H1 (cell line): ENCODE data around the gene RPLP2. TPM values are rescaled to one million over a fixed set of nuclear protein-coding genes. Genes with fewer than 3 reads are reported as not detected.

Source experiments
- ASH2L ChIP-seq: fragments of 200-600, 300-600 bp; sonication (generic); IDR thresholded peaks from one replicate; pipeline ENCODE4 v1.7.1; 2017; ENCODE audit warnings: low read length
- CBX5 ChIP-seq: fragments of 300-800, 300-1000 bp; sonication (generic); IDR thresholded peaks from 2 replicates; pipeline ENCODE4 v1.7.1; 2016; ENCODE audit warnings: antibody characterized with exemption, low read length, low read depth
- polyA plus RNA-seq, 7 experiments: library from polyadenylated mRNA; depleted of rRNA in 3 of 7; stranded (reverse) in 5 of 7; unstranded in 2 of 7; fragments of >200 nt in 5 of 7; fragments of 200-250 nt in 2 of 7; gene quantifications; 1 replicate in 5 of 7; 2 replicates in 1 of 7; 4 replicates in 1 of 7; pipeline versions ENCODE4 v1.2.1 to v1.2.3, GENCODE V29; 2011 to 2013; ENCODE audit warnings: missing spikeins in 2 of 7, mixed read lengths in 2 of 7
- total RNA-seq: library from RNA; stranded (reverse); fragmentation: NEBNext Ultra II Directional; extraction: Animal tissue kit (Norgen Biotek cat#: 25700); gene quantifications from 2 replicates; pipeline ENCODE4 v1.2.1, GENCODE V29; 2021
- TF ChIP-seq, protein P1 (sequence below): fragments of 300-600 bp; sonication (generic); IDR thresholded peaks from 2 replicates; pipeline ENCODE4 v1.7.1; 2012; ENCODE audit warnings: low read length, moderate library complexity, mild to moderate bottlenecking, inconsistent platforms; ENCODE audit not compliant: insufficient replicate concordance

The RPLP2 gene
- total and polyA plus RNA-seq, 2 of the 8 experiments (the other 6 are each of a cell fraction or from before 2014, with no cell fraction given): 1,789 to 2,106 TPM

GRCh38 chr11:798093-798713 is 11.6 kb upstream of the RPLP2 start, which contains the start of gene SLC25A22 (continued):
- TF ChIP-seq, protein P1, sequence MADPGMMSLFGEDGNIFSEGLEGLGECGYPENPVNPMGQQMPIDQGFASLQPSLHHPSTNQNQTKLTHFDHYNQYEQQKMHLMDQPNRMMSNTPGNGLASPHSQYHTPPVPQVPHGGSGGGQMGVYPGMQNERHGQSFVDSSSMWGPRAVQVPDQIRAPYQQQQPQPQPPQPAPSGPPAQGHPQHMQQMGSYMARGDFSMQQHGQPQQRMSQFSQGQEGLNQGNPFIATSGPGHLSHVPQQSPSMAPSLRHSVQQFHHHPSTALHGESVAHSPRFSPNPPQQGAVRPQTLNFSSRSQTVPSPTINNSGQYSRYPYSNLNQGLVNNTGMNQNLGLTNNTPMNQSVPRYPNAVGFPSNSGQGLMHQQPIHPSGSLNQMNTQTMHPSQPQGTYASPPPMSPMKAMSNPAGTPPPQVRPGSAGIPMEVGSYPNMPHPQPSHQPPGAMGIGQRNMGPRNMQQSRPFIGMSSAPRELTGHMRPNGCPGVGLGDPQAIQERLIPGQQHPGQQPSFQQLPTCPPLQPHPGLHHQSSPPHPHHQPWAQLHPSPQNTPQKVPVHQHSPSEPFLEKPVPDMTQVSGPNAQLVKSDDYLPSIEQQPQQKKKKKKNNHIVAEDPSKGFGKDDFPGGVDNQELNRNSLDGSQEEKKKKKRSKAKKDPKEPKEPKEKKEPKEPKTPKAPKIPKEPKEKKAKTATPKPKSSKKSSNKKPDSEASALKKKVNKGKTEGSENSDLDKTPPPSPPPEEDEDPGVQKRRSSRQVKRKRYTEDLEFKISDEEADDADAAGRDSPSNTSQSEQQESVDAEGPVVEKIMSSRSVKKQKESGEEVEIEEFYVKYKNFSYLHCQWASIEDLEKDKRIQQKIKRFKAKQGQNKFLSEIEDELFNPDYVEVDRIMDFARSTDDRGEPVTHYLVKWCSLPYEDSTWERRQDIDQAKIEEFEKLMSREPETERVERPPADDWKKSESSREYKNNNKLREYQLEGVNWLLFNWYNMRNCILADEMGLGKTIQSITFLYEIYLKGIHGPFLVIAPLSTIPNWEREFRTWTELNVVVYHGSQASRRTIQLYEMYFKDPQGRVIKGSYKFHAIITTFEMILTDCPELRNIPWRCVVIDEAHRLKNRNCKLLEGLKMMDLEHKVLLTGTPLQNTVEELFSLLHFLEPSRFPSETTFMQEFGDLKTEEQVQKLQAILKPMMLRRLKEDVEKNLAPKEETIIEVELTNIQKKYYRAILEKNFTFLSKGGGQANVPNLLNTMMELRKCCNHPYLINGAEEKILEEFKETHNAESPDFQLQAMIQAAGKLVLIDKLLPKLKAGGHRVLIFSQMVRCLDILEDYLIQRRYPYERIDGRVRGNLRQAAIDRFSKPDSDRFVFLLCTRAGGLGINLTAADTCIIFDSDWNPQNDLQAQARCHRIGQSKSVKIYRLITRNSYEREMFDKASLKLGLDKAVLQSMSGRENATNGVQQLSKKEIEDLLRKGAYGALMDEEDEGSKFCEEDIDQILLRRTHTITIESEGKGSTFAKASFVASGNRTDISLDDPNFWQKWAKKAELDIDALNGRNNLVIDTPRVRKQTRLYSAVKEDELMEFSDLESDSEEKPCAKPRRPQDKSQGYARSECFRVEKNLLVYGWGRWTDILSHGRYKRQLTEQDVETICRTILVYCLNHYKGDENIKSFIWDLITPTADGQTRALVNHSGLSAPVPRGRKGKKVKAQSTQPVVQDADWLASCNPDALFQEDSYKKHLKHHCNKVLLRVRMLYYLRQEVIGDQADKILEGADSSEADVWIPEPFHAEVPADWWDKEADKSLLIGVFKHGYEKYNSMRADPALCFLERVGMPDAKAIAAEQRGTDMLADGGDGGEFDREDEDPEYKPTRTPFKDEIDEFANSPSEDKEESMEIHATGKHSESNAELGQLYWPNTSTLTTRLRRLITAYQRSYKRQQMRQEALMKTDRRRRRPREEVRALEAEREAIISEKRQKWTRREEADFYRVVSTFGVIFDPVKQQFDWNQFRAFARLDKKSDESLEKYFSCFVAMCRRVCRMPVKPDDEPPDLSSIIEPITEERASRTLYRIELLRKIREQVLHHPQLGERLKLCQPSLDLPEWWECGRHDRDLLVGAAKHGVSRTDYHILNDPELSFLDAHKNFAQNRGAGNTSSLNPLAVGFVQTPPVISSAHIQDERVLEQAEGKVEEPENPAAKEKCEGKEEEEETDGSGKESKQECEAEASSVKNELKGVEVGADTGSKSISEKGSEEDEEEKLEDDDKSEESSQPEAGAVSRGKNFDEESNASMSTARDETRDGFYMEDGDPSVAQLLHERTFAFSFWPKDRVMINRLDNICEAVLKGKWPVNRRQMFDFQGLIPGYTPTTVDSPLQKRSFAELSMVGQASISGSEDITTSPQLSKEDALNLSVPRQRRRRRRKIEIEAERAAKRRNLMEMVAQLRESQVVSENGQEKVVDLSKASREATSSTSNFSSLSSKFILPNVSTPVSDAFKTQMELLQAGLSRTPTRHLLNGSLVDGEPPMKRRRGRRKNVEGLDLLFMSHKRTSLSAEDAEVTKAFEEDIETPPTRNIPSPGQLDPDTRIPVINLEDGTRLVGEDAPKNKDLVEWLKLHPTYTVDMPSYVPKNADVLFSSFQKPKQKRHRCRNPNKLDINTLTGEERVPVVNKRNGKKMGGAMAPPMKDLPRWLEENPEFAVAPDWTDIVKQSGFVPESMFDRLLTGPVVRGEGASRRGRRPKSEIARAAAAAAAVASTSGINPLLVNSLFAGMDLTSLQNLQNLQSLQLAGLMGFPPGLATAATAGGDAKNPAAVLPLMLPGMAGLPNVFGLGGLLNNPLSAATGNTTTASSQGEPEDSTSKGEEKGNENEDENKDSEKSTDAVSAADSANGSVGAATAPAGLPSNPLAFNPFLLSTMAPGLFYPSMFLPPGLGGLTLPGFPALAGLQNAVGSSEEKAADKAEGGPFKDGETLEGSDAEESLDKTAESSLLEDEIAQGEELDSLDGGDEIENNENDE: no peak
- no peak for TF ChIP-seq CBX5
- peak; percentile 17 for TF ChIP-seq ASH2L
- TF ChIP-seq, all 59 proteins: peak for 13
